Lung microvascular endothelial cell (primary cell): ENCODE results near the gene LMF2. TPM values are rescaled to one million over a fixed set of nuclear protein-coding genes. Genes with fewer than 3 reads are reported as not detected.

Experiments used
- DNase-seq, 2 donors: peaks; one replicate each; pipeline versions ENCODE4 v3.0.0 to v3.0.0-alpha.2; 2010; ENCODE audit warnings: low read depth in 2 of 2
- total RNA-seq: library from RNA; depleted of rRNA; stranded (reverse); fragments of >200 nt; gene quantifications from 2 replicates; pipeline ENCODE4 v1.2.1, GENCODE V29; 2014

LMF2 gene
- total RNA-seq, 1 donor from 2014 or later = 27.0 TPM

GRCh38 chr22:50504369-50505211, 2.9 kb downstream of the LMF2 start:
- no peak for DNase-seq

- no peak for DNase-seq
Measured at GRCh38 chr22:50503475-50504145, 3.9 kb downstream of the LMF2 start.

- no peak for DNase-seq
Measured at GRCh38 chr22:50502628-50503474, 4.7 kb downstream of the LMF2 start.

GRCh38 chr22:50502096-50502495, 5.4 kb downstream of the LMF2 start:
- DNase-seq = no peak

GRCh38 chr22:50500452-50500851, 7.0 kb downstream of the LMF2 start:
- DNase-seq = no peak

- peak; percentile 65 to 73 for DNase-seq
Measured at GRCh38 chr22:50498322-50498890, 9.1 kb downstream of the LMF2 start.

GRCh38 chr22:50497093-50497492, 10.4 kb downstream of the LMF2 start:
- no peak for DNase-seq

GRCh38 chr22:50490531-50491308, 16.8 kb downstream of the LMF2 start:
- peak in 1 of 2 donors; percentile 42 for DNase-seq

- DNase-seq = no peak
Measured at GRCh38 chr22:50489363-50490243, 17.9 kb downstream of the LMF2 start.

GRCh38 chr22:50488886-50489285, 18.6 kb downstream of the LMF2 start:
- no peak for DNase-seq

GRCh38 chr22:50488006-50488677, 19.4 kb downstream of the LMF2 start:
- no peak for DNase-seq

GRCh38 chr22:50487290-50488005, 20.1 kb downstream of the LMF2 start:
- no peak for DNase-seq

- no peak for DNase-seq
Measured at GRCh38 chr22:50486561-50487289, 20.8 kb downstream of the LMF2 start, which contains the start of gene MIOX. Gene MIOX, plus strand, starts transcription at chr22:50486859. Its CDS starts 39 bp downstream, at chr22:50486898.

GRCh38 chr22:50485221-50486131, 22.0 kb downstream of the LMF2 start:
- DNase-seq = no peak

- DNase-seq = no peak
Measured at GRCh38 chr22:50483977-50484853, 23.3 kb downstream of the LMF2 start.

- DNase-seq = no peak
Measured at GRCh38 chr22:50483556-50483955, 23.9 kb downstream of the LMF2 start.
